ENCODE results near the gene SLC24A4. TPM values are rescaled to one million over a fixed set of nuclear protein-coding genes. Genes with fewer than 3 reads are reported as not detected.
A peak's percentile ranks its signal among the peaks of the same experiment; 100 is the strongest.

Gene SLC24A4
- total RNA-seq, 4 donors from 2014 or later: 6.9 to 15.1 (median 8.3) TPM

GRCh38 chr14:92546347-92547053, 223.5 kb downstream of the SLC24A4 start:
- Histone ChIP-seq H3K4me3 (no peak overlapping the region), H3K4me1 (peaks cover 0 to 10% (median 0%) of the 10 kb centered on the region in 4 donors), H3K27me3 (no peaks in the 10 kb centered on the region), H3K36me3 (no peaks in the 10 kb centered on the region), H3K27ac (no peak overlapping the region), H3K9me3 (no peaks in the 10 kb centered on the region)
- DNase-seq (ENCODE audit: low spot score in 2 of 2): no peak
- 67 to 77% methylated on average over 7 of the region's 7 CpGs for WGBS, 2 donors
- no peak for TF ChIP-seq CTCF (IDR thresholded peaks at IDR 0.05)
- TF ChIP-seq EP300 (IDR thresholded peaks at IDR 0.05): no peak
- no peak for TF ChIP-seq POLR2A (IDR thresholded peaks at IDR 0.05)

- TF ChIP-seq CTCF (IDR thresholded peaks at IDR 0.05) (no peak), EP300 (IDR thresholded peaks at IDR 0.05) (no peak), POLR2A (IDR thresholded peaks at IDR 0.05) (no peak)
- 67 to 73% methylated on average over 15 to 16 of the region's 17 CpGs for WGBS, 2 donors
- peak overlapping the region in 2 of 4 donors; percentile 65 to 70 for H3K27ac ChIP-seq
- H3K27me3 ChIP-seq: no peaks in the 10 kb centered on the region
- no peak overlapping the region for H3K4me3 ChIP-seq
- no peaks in the 10 kb centered on the region for H3K36me3 ChIP-seq
- no peaks in the 10 kb centered on the region for H3K9me3 ChIP-seq
- no peak for DNase-seq (ENCODE audit: low spot score in 2 of 2)
- H3K4me1 ChIP-seq: peaks cover 0 to 19% (median 4%) of the 10 kb centered on the region in 4 donors
These were observed 226.3 kb downstream of the SLC24A4 start for GRCh38 chr14:92549105-92549858.

GRCh38 chr14:92549859-92550230, 226.9 kb downstream of the SLC24A4 start:
- H3K9me3 ChIP-seq: no peaks in the 10 kb centered on the region
- H3K27me3 ChIP-seq: no peaks in the 10 kb centered on the region
- H3K4me1 ChIP-seq: peaks cover 0 to 19% (median 4%) of the 10 kb centered on the region in 4 donors
- H3K27ac ChIP-seq: peak overlapping the region in 2 of 4 donors; percentile 65 to 70
- no peaks in the 10 kb centered on the region for H3K36me3 ChIP-seq
- WGBS, 2 donors: 20 to 22% methylated on average over 7 of the region's 7 CpGs
- peak in 1 of 2 donors; percentile 17 for DNase-seq (ENCODE audit: low spot score in 2 of 2)
- TF ChIP-seq POLR2A (IDR thresholded peaks at IDR 0.05) (no peak), CTCF (IDR thresholded peaks at IDR 0.05) (no peak), EP300 (IDR thresholded peaks at IDR 0.05) (no peak)
- peak overlapping the region in 1 of 4 donors; percentile 11 for H3K4me3 ChIP-seq

Other genes starting within 250 kb of the SLC24A4 start
- gene ATXN3, start 216.6 kb upstream of the SLC24A4 start, total RNA-seq: 10 to 100 TPM; 35.0 to 75.7 (median 48.5) TPM
- 100 to 1,000 TPM in 3 of 4 donors, 10 to 100 TPM in 1; 81.0 to 322 (median 262) TPM for gene NDUFB1, start 201.5 kb upstream of the SLC24A4 start, total RNA-seq
- gene CPSF2, start 201.2 kb upstream of the SLC24A4 start, total RNA-seq: 10 to 100 TPM; 24.9 to 33.0 (median 31.4) TPM
- 10 to 100 TPM; 14.2 to 34.2 (median 15.5) TPM for gene RIN3, start 190.6 kb downstream of the SLC24A4 start, total RNA-seq